Transverse colon (tissue), 4 donors: ENCODE measurements around the gene SEMA4A. TPM values are rescaled to one million over a fixed set of nuclear protein-coding genes. Genes with fewer than 3 reads are reported as not detected.

Source experiments
- DNase-seq: peaks from one replicate; pipeline ENCODE4 v3.0.0-alpha.2; 2019
- H3K27ac ChIP-seq, 4 donors: fragments of 200-600 bp; sonication (generic); 2 replicates each; pipeline ENCODE4 v1.5.1; 2016 to 2018; ENCODE audit warnings: inconsistent platforms in 4 of 4
- H3K27me3 ChIP-seq: fragments of 200-600 bp; sonication (generic); 2 replicates; pipeline ENCODE4 v1.5.1; 2017; ENCODE audit warnings: inconsistent platforms
- H3K36me3 ChIP-seq, 4 donors: fragments of 200-600 bp; sonication (generic); 2 replicates each; pipeline ENCODE4 v1.5.1; 2017 to 2019; ENCODE audit warnings: inconsistent platforms in 4 of 4
- H3K4me1 ChIP-seq, 4 donors: fragments of 200-600 bp; sonication (generic); 2 replicates each; pipeline ENCODE4 v1.5.1; 2017 to 2020; ENCODE audit warnings: inconsistent platforms in 4 of 4
- H3K4me3 ChIP-seq, 4 donors: fragments of 200-600 bp; sonication (generic); 1 replicate in 1 of 4; 2 replicates in 3 of 4; pipeline versions ENCODE4 v1.5.1 to v1.6.1; 2017 to 2019; ENCODE audit warnings: inconsistent platforms in 4 of 4
- H3K9me3 ChIP-seq, 2 donors: fragments of 200-600 bp; sonication (generic); 2 replicates each; pipeline ENCODE4 v1.5.1; 2017 to 2019; ENCODE audit warnings: inconsistent platforms in 2 of 2
- CTCF ChIP-seq, 5 experiments: fragments of 200-600 bp in 3 of 5; fragments of 450-650 bp in 2 of 5; sonication (generic) in 3 of 5; IDR thresholded peaks; 1 replicate in 2 of 5; 2 replicates in 3 of 5; pipeline ENCODE4 v1.5.1; 2016 to 2017; ENCODE audit warnings: antibody characterized with exemption in 5 of 5, inconsistent platforms in 3 of 5, mild to moderate bottlenecking in 2 of 5, moderate library complexity in 1 of 5
- EP300 ChIP-seq: sonication (generic); formaldehyde crosslinking; IDR thresholded peaks from one replicate; pipeline ENCODE4 v1.6.1; 2017; ENCODE audit warnings: antibody characterized with exemption, low read depth
- POLR2A ChIP-seq: fragments of 450-650 bp; IDR thresholded peaks from one replicate; pipeline ENCODE4 v1.6.1; 2016; ENCODE audit warnings: antibody characterized with exemption, mild to moderate bottlenecking, moderate library complexity
- POLR2AphosphoS5 ChIP-seq, 3 donors: sonication (generic); formaldehyde crosslinking; IDR thresholded peaks; one replicate each; pipeline ENCODE4 v1.6.1; 2016; ENCODE audit warnings: antibody characterized with exemption in 3 of 3
- WGBS, 2 donors: methylation state at CpG; one replicate each; pipeline ENCODE4 v1.1.5; 2018; ENCODE audit warnings: low coverage in 1 of 2; 5-methylcytosine and 5-hydroxymethylcytosine counted together
- in situ Hi-C, 4 donors: fragments of 200-750 bp; cut with MboI; loops; one replicate each; pipeline versions ENCODE4 v1.15.0 to v1.15.1; 2017; ENCODE audit warnings: low sequenced_read_pairs in 3 of 4, low pct_ligation_motif_present in 1 of 4, low pct_unique_long_range_greater_than_20kb in 1 of 4
- intact Hi-C: fragments of 100-400 bp; cut with DNase I; formaldehyde crosslinking; loops from one replicate; pipeline ENCODE4 v1.15.1; 2023; ENCODE audit warnings: low total_unique reads
- total RNA-seq, 4 donors: library from RNA; depleted of rRNA; stranded (reverse); fragments of >200 nt; gene quantifications; one replicate each; pipeline ENCODE4 v1.1.0, GENCODE V29; 2016

SEMA4A gene
- total RNA-seq, 4 donors from 2014 or later: 2.6 to 6.0 (median 4.8) TPM; not detected in 1

- H3K4me3 ChIP-seq: peak overlapping the region in 3 of 4 donors; percentile 28 to 49 (median 40)
- peak overlapping the region; percentile 63 to 67 (median 64) for H3K27ac ChIP-seq
- TF ChIP-seq CTCF (IDR thresholded peaks at IDR 0.05) (no peak), POLR2AphosphoS5 (IDR thresholded peaks at IDR 0.05) (no peak), POLR2A (no peak), EP300 (no peak)
- no peaks in the 10 kb centered on the region for H3K36me3 ChIP-seq
- no peaks in the 10 kb centered on the region for H3K9me3 ChIP-seq
- in situ Hi-C loops (no loop called here), intact Hi-C loops (no loop called here)
- H3K27me3 ChIP-seq: no peaks in the 10 kb centered on the region
- peaks cover 0 to 12% (median 8%) of the 10 kb centered on the region in 4 donors for H3K4me1 ChIP-seq
- 46% methylated on average over 12 of the region's 22 CpGs; no CpG with 5 or more reads in 1 of the 2 donors for WGBS, 2 donors
- DNase-seq: peak; percentile 75
Measured at GRCh38 chr1:156160743-156161171, 7.4 kb downstream of the SEMA4A start.

GRCh38 chr1:156162430-156163037, 9.1 kb downstream of the SEMA4A start:
- in situ Hi-C loops: no loop called here
- peak overlapping the region in 1 of 4 donors; percentile 67 for H3K27ac ChIP-seq
- DNase-seq: no peak

GRCh38 chr1:156163712-156164111, 10.3 kb downstream of the SEMA4A start:
- TF ChIP-seq EP300: no peak
- TF ChIP-seq CTCF (IDR thresholded peaks at IDR 0.05): no peak
- no peak for TF ChIP-seq POLR2A
- TF ChIP-seq POLR2AphosphoS5 (IDR thresholded peaks at IDR 0.05): no peak
- Histone ChIP-seq H3K27ac (no peak overlapping the region), H3K9me3 (no peaks in the 10 kb centered on the region), H3K36me3 (no peaks in the 10 kb centered on the region), H3K4me3 (no peak overlapping the region), H3K27me3 (no peaks in the 10 kb centered on the region), H3K4me1 (peaks cover 0 to 12% (median 8%) of the 10 kb centered on the region in 4 donors)
- intact Hi-C loops (no loop called here), in situ Hi-C loops (no loop called here)
- WGBS, 2 donors: 100% methylated on average over 1 of the region's 1 CpG
- no peak for DNase-seq

More at GRCh38 chr1:156162430-156163037, 9.1 kb downstream of the SEMA4A start:
- Histone ChIP-seq H3K9me3 (no peaks in the 10 kb centered on the region), H3K27me3 (no peaks in the 10 kb centered on the region), H3K4me3 (no peak overlapping the region), H3K4me1 (peaks cover 0 to 12% (median 8%) of the 10 kb centered on the region in 4 donors), H3K36me3 (no peaks in the 10 kb centered on the region)
- TF ChIP-seq POLR2A (no peak), CTCF (IDR thresholded peaks at IDR 0.05) (no peak), POLR2AphosphoS5 (IDR thresholded peaks at IDR 0.05) (no peak), EP300 (no peak)
- 94% methylated on average over 5 of the region's 5 CpGs; no CpG with 5 or more reads in 1 of the 2 donors for WGBS, 2 donors
- intact Hi-C loops: no loop called here

GRCh38 chr1:156164125-156164831, 10.9 kb downstream of the SEMA4A start:
- no peaks in the 10 kb centered on the region for H3K36me3 ChIP-seq
- no peak overlapping the region for H3K4me3 ChIP-seq
- TF ChIP-seq POLR2A: no peak
- TF ChIP-seq EP300: no peak
- no peak for TF ChIP-seq POLR2AphosphoS5 (IDR thresholded peaks at IDR 0.05)
- no peak for TF ChIP-seq CTCF (IDR thresholded peaks at IDR 0.05)
- whole genome bisulfite sequencing, 2 donors: 74 to 83% methylated on average over 6 of the region's 6 CpGs
- H3K4me1 ChIP-seq: peaks cover 0 to 12% (median 8%) of the 10 kb centered on the region in 4 donors
- H3K27me3 ChIP-seq: no peaks in the 10 kb centered on the region
- no peak overlapping the region for H3K27ac ChIP-seq
- in situ Hi-C loops (no loop called here), intact Hi-C loops (no loop called here)
- no peaks in the 10 kb centered on the region for H3K9me3 ChIP-seq
- DNase-seq: no peak
